C4-2B (cell line): Measurements from ENCODE around the gene HS3ST3A1.

ENCODE experiments used
- CTCF ChIP-seq: fragments of 450-650 bp; conservative IDR thresholded peaks from 2 replicates; pipeline ENCODE4 v1.5.1; 2017; ENCODE audit warnings: mild to moderate bottlenecking
- ZFX ChIP-seq: fragments of 450-650 bp; IDR thresholded peaks from 2 replicates; pipeline ENCODE4 v1.6.1; 2017

GRCh38 chr17:13609941-13610340 lies 8.2 kb upstream of the HS3ST3A1 start:
- TF ChIP-seq CTCF, result no peak
- TF ChIP-seq ZFX, result no peak
